ENCODE data around the gene JAKMIP1.

Gene JAKMIP1

DNA sequence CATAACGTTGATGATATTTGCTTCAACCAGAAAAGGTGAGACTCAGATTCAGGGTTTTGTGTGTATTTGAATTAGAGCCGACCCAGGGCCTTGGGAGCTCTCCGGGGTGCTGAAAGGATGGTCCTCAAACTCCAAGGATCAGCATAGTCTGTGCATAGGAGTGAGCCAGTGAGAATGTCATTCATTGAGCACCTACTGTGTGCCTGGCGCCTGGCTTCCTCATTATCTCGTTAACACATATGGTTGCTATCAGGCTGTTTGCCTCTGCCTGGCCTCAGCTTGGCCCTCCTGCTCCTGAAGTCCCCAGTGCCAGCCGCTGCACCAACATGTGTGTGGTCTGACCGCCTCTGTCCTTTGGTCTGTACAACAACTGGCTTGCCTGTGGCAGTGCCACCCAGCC, 25.1 kb upstream of the JAKMIP1 start:
- no peak overlapping the region for H3K9ac ChIP-seq (ENCODE audit: low read depth, low read length, poor library complexity, severe bottlenecking)
- H3K36me3 ChIP-seq (ENCODE audit: insufficient read depth, low read length): no peaks in the 10 kb centered on the region
- no peaks in the 10 kb centered on the region for H3K27me3 ChIP-seq (ENCODE audit: insufficient read depth, low read length, poor library complexity, severe bottlenecking)
- no peak overlapping the region for H3K4me3 ChIP-seq (ENCODE audit: low read length, poor library complexity, severe bottlenecking)
- H2AFZ ChIP-seq (ENCODE audit: low read length): no peak overlapping the region
- H3K9me3 ChIP-seq (ENCODE audit: insufficient read depth, low read depth, low read length): no peaks in the 10 kb centered on the region
- TF ChIP-seq, protein P1, sequence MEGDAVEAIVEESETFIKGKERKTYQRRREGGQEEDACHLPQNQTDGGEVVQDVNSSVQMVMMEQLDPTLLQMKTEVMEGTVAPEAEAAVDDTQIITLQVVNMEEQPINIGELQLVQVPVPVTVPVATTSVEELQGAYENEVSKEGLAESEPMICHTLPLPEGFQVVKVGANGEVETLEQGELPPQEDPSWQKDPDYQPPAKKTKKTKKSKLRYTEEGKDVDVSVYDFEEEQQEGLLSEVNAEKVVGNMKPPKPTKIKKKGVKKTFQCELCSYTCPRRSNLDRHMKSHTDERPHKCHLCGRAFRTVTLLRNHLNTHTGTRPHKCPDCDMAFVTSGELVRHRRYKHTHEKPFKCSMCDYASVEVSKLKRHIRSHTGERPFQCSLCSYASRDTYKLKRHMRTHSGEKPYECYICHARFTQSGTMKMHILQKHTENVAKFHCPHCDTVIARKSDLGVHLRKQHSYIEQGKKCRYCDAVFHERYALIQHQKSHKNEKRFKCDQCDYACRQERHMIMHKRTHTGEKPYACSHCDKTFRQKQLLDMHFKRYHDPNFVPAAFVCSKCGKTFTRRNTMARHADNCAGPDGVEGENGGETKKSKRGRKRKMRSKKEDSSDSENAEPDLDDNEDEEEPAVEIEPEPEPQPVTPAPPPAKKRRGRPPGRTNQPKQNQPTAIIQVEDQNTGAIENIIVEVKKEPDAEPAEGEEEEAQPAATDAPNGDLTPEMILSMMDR (conservative IDR thresholded peaks at IDR 0.05; ENCODE audit: low read length): no peak
- TF ChIP-seq EZH2phosphoT487 (IDR thresholded peaks at IDR 0.05; ENCODE audit: borderline replicate concordance): no peak
- no peaks in the 10 kb centered on the region for H3K79me2 ChIP-seq (ENCODE audit: insufficient read depth, low read length)
- H3F3A ChIP-seq (ENCODE audit: low read depth): no peaks in the 10 kb centered on the region
- no peak overlapping the region for H3K4me2 ChIP-seq (ENCODE audit: low read depth, low read length, poor library complexity, severe bottlenecking)
- no peaks in the 10 kb centered on the region for H3K4me1 ChIP-seq (ENCODE audit: insufficient read depth, low read length, poor library complexity, severe bottlenecking)
- H4K20me1 ChIP-seq (ENCODE audit: insufficient read depth, low read length, poor library complexity, severe bottlenecking): no peaks in the 10 kb centered on the region
- H3K9me2 ChIP-seq (replicated peaks; ENCODE audit: low read depth, low read length): no peaks in the 10 kb centered on the region

DNA sequence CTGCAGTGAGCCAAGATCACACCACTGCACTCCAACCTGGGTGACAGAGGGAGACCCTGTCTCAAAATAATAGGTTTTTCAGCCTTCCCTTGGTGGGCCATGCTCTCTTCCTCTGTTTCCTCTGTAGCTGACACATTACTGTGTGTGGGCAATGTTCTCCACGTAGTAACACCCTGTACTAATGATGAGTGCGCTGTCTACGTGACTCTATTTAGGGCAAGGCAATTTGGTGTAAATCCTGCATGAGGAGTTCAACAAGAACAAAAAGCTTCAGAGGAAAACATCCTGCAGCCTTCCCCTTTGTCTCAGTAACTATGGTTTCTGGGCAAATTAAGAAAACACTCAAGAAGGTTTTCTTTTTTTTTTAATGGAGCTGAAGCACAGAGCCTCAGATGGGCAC, 24.4 kb upstream of the JAKMIP1 start:
- H3K36me3 ChIP-seq (ENCODE audit: insufficient read depth, low read length): no peaks in the 10 kb centered on the region
- no peak overlapping the region for H3K4me3 ChIP-seq (ENCODE audit: low read length, poor library complexity, severe bottlenecking)
- no peaks in the 10 kb centered on the region for H3K9me2 ChIP-seq (replicated peaks; ENCODE audit: low read depth, low read length)
- no peaks in the 10 kb centered on the region for H3K79me2 ChIP-seq (ENCODE audit: insufficient read depth, low read length)
- no peaks in the 10 kb centered on the region for H3K27me3 ChIP-seq (ENCODE audit: insufficient read depth, low read length, poor library complexity, severe bottlenecking)
- H3K9me3 ChIP-seq (ENCODE audit: insufficient read depth, low read depth, low read length): no peaks in the 10 kb centered on the region
- TF ChIP-seq EZH2phosphoT487 (IDR thresholded peaks at IDR 0.05; ENCODE audit: borderline replicate concordance): no peak
- TF ChIP-seq, protein P1 (conservative IDR thresholded peaks at IDR 0.05; ENCODE audit: low read length): no peak
- H3F3A ChIP-seq (ENCODE audit: low read depth): no peaks in the 10 kb centered on the region
- no peak overlapping the region for H3K4me2 ChIP-seq (ENCODE audit: low read depth, low read length, poor library complexity, severe bottlenecking)
- no peak overlapping the region for H2AFZ ChIP-seq (ENCODE audit: low read length)
- no peaks in the 10 kb centered on the region for H4K20me1 ChIP-seq (ENCODE audit: insufficient read depth, low read length, poor library complexity, severe bottlenecking)
- no peaks in the 10 kb centered on the region for H3K4me1 ChIP-seq (ENCODE audit: insufficient read depth, low read length, poor library complexity, severe bottlenecking)
- H3K9ac ChIP-seq (ENCODE audit: low read depth, low read length, poor library complexity, severe bottlenecking): no peak overlapping the region

DNA sequence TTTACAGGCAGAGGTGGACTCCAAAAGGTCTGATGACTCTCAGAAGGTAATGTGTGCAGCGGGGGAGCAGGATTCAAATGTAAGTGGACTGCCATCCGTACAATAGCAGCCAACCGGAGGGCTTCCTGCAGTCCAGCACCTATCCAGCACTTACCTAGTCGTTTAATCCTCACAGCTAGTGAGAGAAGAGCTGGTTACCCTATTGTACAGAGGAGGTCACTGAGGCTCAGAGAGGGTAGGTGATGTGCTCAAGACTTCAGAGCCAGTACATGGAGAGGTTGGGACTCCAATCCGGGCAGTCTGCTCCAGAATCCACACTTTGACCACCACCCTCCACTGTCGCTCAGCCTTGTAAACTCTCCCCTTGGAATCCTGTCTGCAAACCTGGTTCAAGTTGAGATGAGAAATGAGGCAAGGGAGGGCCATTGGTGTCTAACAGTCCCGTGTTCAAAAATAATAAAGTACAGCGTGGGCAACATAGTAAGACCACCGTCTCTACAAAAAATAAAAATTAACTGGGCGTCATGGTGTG, 22.5 kb upstream of the JAKMIP1 start:
- H3K9me2 ChIP-seq (replicated peaks; ENCODE audit: low read depth, low read length): no peaks in the 10 kb centered on the region
- no peaks in the 10 kb centered on the region for H3K36me3 ChIP-seq (ENCODE audit: insufficient read depth, low read length)
- H4K20me1 ChIP-seq (ENCODE audit: insufficient read depth, low read length, poor library complexity, severe bottlenecking): no peaks in the 10 kb centered on the region
- H3K4me1 ChIP-seq (ENCODE audit: insufficient read depth, low read length, poor library complexity, severe bottlenecking): no peaks in the 10 kb centered on the region
- H3K27me3 ChIP-seq (ENCODE audit: insufficient read depth, low read length, poor library complexity, severe bottlenecking): no peaks in the 10 kb centered on the region
- no peak overlapping the region for H3K4me2 ChIP-seq (ENCODE audit: low read depth, low read length, poor library complexity, severe bottlenecking)
- H3K4me3 ChIP-seq (ENCODE audit: low read length, poor library complexity, severe bottlenecking): no peak overlapping the region
- no peaks in the 10 kb centered on the region for H3K9me3 ChIP-seq (ENCODE audit: insufficient read depth, low read depth, low read length)
- no peaks in the 10 kb centered on the region for H3F3A ChIP-seq (ENCODE audit: low read depth)
- TF ChIP-seq, protein P1 (conservative IDR thresholded peaks at IDR 0.05; ENCODE audit: low read length): no peak
- H3K79me2 ChIP-seq (ENCODE audit: insufficient read depth, low read length): no peaks in the 10 kb centered on the region
- no peak overlapping the region for H2AFZ ChIP-seq (ENCODE audit: low read length)
- H3K9ac ChIP-seq (ENCODE audit: low read depth, low read length, poor library complexity, severe bottlenecking): no peak overlapping the region

Measured in Loucy (cell line).